ENCODE measurements around the gene CPO.

The CPO gene

GRCh38 chr2:206978746-206979145 is 39.4 kb downstream of the CPO start:
- no peak for DNase-seq

GRCh38 chr2:206979365-206979764 is 40.0 kb downstream of the CPO start:
- no peak for DNase-seq

- DNase-seq: no peak
Measured at GRCh38 chr2:206979922-206980321, 40.6 kb downstream of the CPO start.

- no peak for DNase-seq
Measured at GRCh38 chr2:206980413-206980812, 41.1 kb downstream of the CPO start.

GRCh38 chr2:206981086-206981674 is 41.9 kb downstream of the CPO start:
- DNase-seq: no peak

GRCh38 chr2:206981739-206982340 is 42.5 kb downstream of the CPO start:
- DNase-seq: peak in 1 of 2 experiments; percentile 35

GRCh38 chr2:206982360-206982955 is 43.1 kb downstream of the CPO start:
- no peak for DNase-seq

GRCh38 chr2:206983161-206983859 is 44.0 kb downstream of the CPO start:
- DNase-seq: no peak

GRCh38 chr2:206984206-206984605 is 44.9 kb downstream of the CPO start:
- DNase-seq: no peak

- no peak for DNase-seq
Measured at GRCh38 chr2:206986943-206987342, 47.6 kb downstream of the CPO start.

- DNase-seq: no peak
Measured at GRCh38 chr2:206987810-206988209, 48.5 kb downstream of the CPO start.

- no peak for DNase-seq
Measured at GRCh38 chr2:206988884-206989283, 49.6 kb downstream of the CPO start.

GRCh38 chr2:206989311-206989710 is 50.0 kb downstream of the CPO start:
- peak in 1 of 2 experiments; percentile 14 for DNase-seq

GRCh38 chr2:206990360-206990759 is 51.0 kb downstream of the CPO start:
- no peak for DNase-seq

GRCh38 chr2:206991070-206991469 is 51.8 kb downstream of the CPO start:
- DNase-seq: no peak

GRCh38 chr2:206993396-206993911 is 54.1 kb downstream of the CPO start:
- no peak for DNase-seq

- DNase-seq: no peak
Measured at GRCh38 chr2:206993964-206994363, 54.6 kb downstream of the CPO start.

GRCh38 chr2:206996556-206997065 is 57.3 kb downstream of the CPO start:
- no peak for DNase-seq

GRCh38 chr2:207008105-207008990 is 69.0 kb downstream of the CPO start:
- DNase-seq: peak in 1 of 2 experiments; percentile 12

- no peak for DNase-seq
Measured at GRCh38 chr2:207012461-207012860, 73.1 kb downstream of the CPO start.

- DNase-seq: no peak
Measured at GRCh38 chr2:207014424-207014823, 75.1 kb downstream of the CPO start.

GRCh38 chr2:207015901-207016300 is 76.6 kb downstream of the CPO start:
- DNase-seq: no peak
